Prostate gland (tissue), 2 donors: Measurements from ENCODE around the gene RIPOR2.

Experiments
- CTCF ChIP-seq, 4 experiments: fragments of 200-600 bp in 2 of 4; fragments of 450-650 bp in 2 of 4; sonication (generic) in 2 of 4; IDR thresholded peaks; 1 replicate in 3 of 4; 2 replicates in 1 of 4; pipeline ENCODE4 v1.5.1; 2016 to 2019; ENCODE audit warnings: antibody characterized with exemption in 4 of 4, mild to moderate bottlenecking in 2 of 4, moderate library complexity in 2 of 4
- POLR2AphosphoS5 ChIP-seq: sonication (generic); formaldehyde crosslinking; IDR thresholded peaks from one replicate; pipeline ENCODE4 v1.6.1; 2017; ENCODE audit warnings: antibody characterized with exemption

- TF ChIP-seq CTCF (IDR thresholded peaks at IDR 0.05) (no peak), POLR2AphosphoS5 (no peak)
Measured at GRCh38 chr6:24897186-24897585, 38.6 kb downstream of the RIPOR2 start.
